HG03521 (cell line): ENCODE data around the gene SKIDA1.
"Not testable (repeated sequence)": the region's sequence is repeated elsewhere in the genome, so short reads cannot be mapped to it uniquely, and the experiment has no call there.

Experiments
- ATAC-seq: cut with Tn5 transposase; IDR thresholded peaks from one replicate; pipeline ENCODE4 v1.9.1; 2021; ENCODE audit warnings: mild to moderate bottlenecking, moderate library complexity; ENCODE audit not compliant: unreplicated experiment

The SKIDA1 gene

DNA sequence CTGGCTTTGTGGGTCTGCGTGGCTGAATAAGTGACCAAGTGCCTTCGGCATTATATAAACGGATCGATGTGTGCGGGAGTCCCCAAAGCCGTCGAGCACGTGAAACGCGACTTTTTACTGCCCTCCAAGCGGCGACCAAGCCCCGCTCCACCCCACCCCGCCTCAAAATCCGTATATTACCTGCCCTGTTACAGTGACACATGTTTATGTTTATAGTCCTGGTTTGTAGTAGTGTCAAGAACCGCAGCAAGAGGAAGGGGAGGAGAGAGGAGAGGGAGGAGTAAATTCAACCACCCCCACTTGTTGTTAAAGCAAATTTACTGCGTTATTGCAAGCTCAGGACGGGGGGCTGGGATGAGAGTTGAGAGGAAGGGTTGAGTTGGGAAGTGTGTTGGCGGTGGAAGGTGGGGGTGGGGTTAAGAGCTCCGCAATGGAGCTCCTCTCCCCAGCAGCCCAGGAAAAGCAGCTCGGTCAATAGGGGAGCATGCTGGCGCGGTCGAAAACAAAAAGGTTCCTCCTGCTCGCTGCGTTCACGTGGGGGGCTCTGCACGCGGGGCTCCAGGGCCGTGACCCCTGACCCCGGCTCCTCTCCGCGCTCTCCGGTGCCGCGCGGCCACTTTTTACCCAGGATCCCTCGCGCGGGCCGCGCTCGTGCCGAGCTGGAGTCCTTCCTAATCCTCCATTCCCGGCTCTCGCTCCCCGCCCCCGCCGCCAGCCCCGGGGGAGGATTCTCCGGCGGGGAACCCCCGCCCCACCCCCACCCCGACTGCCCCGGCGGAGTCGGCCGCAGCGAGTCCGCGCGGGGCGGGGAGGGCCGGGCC, at the start of gene SKIDA1:
Gene SKIDA1, minus strand, starts transcription at position 316 of the 821 bp plus-strand sequence. CDS start 7,860 bp downstream, outside the sequence.
- peak; percentile 58 for ATAC-seq

DNA sequence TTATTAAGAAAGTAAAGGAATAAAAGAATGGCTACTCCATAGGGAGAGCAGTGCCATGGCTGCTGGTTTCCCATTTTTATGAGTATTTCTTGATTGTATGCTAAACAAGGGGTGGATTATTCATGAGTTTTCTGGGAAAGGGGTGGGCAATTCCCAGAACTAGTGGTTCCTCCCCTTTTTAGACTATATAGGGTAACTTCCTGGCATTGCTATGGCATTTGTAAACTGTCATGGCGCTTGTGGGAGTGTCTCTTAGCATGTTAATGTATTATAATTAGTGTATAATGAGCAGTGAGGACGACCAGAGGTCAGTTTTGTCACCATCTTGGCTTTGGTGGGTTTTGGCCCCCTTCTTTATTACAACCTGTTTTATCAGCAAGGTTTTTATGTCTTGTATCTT, 49.0 kb upstream of the SKIDA1 start:
- ATAC-seq = not testable (repeated sequence)

DNA sequence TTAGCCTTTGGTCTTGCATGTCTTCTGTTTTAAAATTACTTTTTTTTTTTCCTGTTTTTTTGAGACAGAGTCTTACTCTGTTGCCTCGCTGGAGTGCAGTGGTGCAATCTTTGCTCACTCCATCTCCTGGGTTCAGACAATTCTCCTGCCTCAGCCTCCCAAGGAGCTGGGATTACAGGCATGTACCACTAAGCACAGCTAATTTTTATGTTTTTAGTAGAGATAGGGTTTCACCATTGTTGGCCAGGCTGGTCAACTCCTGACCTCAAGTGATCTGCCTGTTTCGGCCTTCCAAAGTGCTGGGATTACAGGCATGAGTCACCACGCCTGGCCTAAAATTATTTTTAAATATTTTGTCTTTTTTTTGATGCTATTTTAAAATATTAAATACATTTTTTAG, 47.1 kb upstream of the SKIDA1 start:
- ATAC-seq = no peak

DNA sequence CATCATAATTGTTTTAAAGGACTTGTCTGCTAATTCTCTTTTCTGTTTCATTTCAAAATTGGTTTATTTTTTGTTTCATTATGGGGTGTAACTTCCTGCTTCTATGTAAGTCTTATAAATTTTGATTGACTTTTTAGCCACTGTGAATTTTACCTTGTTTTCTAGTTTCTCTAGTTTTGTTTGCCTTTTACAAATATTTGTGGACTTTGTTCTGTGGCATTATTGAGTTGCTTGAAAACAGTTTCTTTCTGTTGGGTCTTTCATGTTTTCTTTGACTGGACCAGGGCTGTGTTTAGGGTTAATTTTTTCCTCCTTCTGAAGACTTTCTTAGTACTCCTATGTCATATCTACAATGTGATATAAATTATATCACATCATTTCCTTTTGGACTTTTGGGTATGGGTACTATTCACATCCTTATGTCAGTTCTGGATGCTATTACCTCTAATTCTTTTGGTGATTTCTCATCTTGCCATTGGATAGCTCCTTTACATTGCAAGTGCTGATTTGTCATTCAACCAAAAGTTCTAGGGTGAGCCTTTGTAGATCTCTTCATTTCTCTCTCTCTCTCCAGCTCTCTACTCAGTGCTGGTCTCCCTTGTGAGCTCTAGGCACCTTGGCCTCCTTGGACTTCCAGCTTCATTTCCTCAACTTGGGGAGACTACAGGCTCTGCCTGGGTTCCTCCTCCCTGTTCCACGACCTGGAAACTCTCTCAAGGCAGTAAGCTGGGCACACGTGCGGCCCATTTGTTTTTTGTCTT, 45.5 kb upstream of the SKIDA1 start:
- ATAC-seq = no peak

DNA sequence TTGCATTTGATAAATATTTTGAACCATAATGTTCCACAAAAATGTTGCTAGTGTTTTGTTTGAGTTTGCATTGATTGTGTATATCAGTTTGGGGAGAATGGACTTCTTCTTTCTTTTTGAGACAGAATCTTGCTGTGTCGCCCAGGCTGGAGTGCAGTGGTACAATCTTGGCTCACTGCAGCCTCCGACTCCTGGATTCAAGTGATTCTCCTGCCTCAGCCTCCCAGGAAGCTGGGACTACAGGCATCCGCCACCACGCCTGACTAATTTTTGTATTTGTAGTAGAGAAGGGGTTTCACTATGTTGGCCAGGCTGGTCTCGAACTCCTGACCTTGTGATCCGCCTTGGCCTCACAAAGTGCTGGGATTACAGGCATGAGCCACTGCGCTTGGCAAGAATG, 33.5 kb upstream of the SKIDA1 start:
- ATAC-seq = not testable (repeated sequence)

DNA sequence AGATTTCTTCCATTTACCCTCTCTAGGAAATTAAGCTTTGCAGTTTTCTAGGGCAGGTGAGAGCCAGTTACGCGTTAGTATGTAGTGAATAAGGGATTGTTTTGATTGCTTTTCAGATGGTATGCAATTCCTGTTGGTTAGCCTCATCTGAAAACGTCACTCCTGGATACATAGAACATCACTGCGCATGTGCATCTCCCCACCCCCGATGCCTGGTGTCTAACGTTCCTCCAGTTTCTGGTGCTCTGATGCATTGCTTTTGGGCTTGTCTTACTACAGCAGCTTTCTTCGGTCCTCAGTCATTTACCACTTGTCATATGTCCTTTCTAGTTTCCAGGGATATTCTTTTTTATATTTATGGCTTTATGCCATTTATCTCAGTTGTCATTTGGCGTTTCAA, 31.0 kb upstream of the SKIDA1 start:
- no peak for ATAC-seq

DNA sequence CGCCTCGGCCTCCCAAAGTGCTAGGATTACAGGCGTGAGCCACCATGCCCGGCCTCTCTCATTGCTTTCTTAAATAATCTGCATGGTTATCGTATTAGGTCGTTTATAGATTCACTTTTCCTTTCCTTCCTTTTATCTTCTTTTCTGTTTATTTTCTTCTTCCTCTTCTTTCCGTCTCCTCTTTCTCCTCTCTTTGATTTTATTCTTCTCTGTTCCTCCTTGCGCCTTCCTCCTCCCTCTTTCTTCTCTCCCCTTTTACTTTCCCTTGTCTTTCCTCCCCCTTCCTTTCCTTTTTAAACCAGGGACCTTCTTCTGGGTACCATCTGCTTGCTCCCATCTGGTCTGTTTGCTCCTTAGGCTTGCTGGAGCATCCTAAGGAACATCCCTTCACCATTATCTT, 27.2 kb upstream of the SKIDA1 start:
- ATAC-seq = no peak

DNA sequence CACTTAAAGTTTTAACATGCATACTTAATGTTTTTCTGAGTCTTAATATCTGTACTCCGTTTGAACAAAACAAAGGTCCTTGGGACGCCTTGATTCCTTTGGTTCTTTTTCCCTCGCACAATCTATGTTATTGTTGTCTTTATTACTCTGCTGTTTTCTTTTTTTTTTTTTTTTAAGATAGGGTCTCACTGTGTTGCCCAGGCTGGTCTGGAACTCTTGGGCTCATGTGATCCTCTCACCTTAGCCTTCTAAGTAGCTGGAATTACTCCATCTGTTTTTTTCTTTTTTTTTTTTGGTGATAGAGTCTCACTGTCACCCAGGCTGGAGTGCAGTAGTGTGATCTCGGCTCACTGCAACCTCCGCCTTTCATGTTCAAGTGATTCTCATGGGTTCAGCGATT, 21.8 kb upstream of the SKIDA1 start:
- ATAC-seq = no peak

DNA sequence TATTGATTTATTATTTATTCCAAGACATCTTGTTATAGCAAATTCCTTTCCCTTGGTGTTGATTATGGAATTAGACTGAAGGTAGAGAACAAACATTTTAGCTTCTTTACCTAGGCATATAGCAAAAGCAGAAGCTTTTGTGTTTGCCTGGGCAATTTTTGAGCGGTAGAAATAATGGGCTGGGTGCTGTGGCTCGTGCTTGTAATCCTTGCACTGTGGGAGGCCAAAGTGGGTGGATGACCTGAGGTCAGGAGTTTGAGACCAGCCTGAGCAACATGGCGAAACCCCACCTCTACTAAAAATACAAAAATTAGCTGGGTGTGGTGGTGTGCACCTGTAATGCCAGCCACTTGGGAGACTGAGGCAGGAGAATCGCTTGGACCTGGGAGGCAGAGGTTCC, 15.2 kb upstream of the SKIDA1 start:
- not testable (repeated sequence) for ATAC-seq

DNA sequence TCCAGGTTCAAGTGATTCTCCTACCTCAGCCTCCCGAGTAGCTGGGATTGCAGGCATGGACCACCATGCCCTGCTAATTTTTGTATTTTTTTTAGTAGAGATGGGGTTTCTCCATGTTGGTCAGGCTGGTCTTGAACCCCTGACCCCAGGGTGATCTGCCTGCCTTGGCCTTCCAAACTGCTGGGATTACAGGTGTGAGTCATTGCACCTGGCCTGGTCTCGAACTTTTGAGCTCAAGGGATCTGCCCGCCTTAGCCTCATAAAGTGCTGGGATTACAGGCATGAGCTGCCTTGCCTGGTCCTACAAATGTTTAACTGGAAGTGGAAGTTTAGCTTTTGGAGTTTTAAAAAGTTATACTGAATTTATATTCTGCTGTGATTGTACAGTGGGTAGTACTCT, 11.4 kb upstream of the SKIDA1 start:
- ATAC-seq = no peak

DNA sequence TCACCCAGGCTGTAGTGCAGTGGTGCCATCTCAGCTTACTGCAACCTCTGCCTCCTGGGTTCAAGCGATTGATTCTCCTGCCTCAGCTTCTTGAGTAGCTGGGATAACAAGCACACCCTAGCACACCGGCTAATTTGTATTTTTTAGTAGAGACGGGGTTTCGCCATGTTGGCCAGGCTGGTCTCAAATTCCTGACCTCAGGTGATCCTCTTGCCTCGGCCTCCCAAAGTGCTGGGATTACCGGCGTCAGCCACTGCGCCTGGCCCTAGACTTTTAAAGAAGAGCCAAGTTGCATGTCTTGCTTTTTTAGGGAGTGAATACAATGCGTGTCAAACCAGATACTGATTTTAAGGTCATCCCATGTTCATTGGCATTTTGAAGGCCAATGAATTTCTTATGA, 10.5 kb upstream of the SKIDA1 start:
- ATAC-seq = not testable (repeated sequence)

DNA sequence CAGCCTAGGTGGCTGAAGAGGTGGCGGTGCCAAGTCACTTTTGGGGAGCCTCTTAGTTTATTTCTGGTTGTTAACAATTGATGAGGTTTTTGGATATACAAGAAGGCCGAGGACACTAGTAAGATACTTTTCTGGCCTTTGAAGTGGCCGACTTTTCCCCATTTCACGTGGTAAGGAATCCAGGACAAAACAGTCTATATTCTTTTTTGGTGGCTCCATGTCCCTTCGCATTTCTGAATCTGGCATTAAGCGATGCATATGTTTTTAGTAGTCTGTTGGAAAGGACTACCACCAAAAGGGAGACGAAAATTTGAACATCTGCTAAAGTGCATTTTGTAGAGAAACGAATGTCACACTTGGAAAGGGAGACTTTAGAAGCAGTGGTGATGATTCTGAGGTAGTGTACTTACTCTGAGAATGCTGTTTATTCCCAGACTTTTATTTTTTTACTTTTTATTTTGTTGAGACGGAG, 10.0 kb upstream of the SKIDA1 start:
- ATAC-seq = no peak

DNA sequence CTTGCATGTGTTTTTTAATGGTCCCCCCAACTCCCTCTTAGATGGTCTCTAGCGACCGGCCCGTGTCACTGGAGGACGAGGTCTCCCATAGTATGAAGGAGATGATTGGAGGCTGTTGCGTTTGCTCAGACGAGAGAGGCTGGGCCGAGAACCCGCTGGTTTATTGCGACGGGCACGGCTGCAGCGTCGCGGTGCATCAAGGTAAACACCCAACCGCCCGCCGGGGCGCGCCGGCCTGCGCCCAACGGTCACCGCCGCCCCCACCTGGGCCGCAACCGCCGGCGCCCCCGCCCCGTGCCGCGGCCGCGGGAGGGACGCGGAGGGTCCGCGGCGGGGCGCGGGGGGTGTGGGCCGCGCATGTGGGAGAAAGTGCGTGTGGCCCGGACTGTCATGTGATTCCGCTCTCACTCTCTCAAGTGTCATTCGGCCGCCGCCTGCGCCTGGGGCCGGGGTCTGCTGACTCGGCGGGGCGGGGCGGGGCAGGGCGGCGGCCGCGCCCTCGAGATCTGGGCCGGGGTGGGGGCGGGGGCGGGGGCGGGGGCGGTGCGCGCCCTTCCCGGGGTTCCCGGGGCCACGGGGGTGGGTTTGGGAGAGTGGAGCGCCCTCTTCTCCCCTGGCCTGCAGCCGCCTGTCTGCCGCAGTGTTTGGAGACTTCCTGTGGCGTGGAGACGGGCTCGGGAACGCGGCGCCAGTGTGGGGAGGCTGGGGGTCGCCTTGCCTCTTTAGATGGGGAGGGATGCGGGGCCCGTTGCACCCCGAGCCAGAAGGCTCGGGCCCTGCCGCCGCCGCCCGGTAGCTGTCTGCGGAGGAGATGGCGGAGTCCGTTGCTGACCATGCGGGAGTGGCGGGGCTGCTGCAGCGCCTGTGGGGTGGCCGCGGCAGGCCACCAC, 9.4 kb upstream of the SKIDA1 start:
- ATAC-seq = peak; percentile 16

DNA sequence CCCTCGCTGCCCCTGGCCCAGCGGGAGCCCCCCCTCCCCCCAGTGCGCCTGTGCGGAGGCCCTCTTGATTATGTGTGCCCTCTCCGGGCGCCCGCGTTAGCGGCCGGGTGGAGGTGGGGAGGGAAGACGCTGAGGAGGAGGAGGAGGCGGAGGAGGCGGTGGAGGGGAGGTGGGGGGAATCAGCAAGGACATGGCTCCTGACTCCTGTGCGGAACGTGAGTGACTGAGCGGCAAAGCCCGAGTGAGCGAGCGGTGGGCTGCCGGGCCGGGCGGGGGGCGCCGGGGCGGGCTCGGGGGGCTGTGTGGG, 8.8 kb upstream of the SKIDA1 start:
- no peak for ATAC-seq

DNA sequence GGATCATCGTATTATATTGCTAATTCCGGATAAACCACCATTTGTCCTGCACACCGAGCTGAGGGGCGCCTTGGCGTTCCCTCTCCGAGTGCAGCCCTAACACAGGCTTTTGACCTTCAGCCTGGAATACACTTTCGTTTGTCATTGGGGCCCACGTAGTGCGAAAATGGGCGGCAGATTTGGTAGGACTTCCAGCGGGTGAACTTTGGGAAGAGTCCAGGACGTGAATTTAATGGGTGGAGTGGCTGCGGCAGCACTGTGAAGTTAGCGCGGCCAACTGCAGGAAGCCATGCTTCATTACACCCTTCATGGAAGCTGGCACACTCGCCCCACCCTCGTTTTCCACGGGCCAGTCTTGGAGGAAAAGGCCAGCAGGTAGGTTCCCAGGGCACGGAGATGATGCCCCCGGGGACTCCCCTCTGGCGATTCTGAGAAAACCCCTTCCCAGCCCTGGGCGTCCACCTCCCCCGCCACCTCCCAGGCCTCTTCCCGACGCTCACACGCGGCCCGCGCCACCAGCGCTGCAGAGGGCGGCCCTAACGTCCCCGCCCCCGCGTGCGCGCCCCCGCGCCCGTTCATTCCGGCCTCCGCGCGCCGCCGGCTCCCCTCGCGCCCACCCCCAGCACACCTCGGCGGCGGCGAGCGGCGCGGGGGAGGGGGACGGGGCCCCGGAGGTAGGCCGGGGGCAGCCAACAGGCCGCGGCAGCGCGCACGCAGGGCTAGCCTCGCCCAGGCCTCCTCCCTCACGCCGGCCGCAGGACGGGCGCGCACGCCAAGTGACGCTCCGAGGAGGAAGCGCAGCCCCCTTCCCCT, 8.2 kb upstream of the SKIDA1 start, which contains the start of gene MLLT10:
Gene MLLT10, plus strand, starts transcription at position 766 of the 813 bp plus-strand sequence. CDS start 413 bp downstream, outside the sequence.
- ATAC-seq = peak; percentile 89

DNA sequence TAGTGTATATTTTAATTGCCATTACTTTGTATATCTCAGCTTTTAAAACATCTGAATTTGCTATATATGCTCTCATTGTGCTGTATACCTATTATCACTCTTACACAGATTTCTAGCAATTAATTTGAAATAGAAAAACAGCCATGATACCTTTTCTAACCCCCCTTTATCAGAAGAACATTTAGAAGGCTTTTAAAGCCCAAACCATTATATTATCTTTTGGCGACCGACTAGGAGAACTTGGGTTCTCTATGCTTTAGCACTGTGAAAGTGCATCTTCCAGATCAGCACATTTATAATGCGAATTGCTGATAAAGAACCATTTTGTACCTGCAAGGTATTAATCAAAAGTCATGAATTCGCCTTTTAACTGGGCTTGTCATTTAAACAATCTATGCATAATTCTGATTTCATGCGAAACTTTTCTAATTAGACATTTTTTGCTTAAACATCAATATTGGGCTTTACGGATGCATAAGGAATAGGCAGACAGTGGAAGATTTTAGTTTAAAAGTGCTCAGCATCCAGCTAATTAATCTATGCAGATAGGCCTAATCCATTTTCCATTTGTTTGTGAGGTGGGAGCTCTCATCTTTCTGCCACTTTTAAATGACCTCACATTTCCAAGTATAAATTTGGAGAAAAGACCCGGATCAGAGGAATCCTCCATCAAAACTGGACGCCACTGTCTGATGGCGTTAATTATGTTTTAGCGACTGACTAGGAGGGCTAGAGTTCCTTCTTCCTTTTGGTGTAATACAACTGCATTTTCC, 7.4 kb upstream of the SKIDA1 start:
- ATAC-seq = no peak

DNA sequence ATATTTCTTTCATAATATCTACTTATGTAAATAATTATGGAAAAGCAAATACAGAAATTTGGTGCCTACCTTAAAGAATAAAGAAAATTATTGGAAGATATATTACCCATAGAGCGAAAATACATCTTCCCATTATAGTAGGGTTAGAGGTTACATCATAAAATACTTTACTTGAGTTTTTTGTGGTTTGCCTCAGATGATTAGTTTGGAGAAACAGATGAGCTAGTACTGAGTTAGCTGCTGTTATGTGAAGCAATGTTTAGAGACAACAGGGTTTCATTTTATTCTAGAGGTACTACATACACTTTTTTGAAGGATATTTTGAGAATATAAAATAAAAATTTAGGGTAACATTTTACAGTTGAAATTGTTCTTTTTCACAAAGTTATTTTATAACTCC, 5.7 kb upstream of the SKIDA1 start:
- no peak for ATAC-seq

DNA sequence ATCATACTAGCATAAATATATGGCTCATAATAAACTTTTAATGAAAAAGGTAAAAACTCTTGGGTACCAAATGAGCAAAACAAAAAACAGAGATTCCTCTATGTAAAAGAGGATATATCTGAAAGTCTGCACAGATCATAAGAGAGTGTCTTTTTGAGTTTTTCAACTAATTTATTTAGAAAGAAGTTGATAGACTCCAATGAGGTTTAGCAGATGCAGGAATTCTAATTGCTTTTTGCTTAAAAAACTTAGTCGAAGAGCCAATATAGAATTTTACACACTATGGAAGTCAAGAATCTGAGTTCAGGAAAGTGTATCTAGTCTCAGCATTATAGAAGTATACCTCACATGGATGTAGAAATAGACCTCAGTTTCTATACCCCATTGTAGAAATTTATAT, 5.2 kb upstream of the SKIDA1 start:
- no peak for ATAC-seq

DNA sequence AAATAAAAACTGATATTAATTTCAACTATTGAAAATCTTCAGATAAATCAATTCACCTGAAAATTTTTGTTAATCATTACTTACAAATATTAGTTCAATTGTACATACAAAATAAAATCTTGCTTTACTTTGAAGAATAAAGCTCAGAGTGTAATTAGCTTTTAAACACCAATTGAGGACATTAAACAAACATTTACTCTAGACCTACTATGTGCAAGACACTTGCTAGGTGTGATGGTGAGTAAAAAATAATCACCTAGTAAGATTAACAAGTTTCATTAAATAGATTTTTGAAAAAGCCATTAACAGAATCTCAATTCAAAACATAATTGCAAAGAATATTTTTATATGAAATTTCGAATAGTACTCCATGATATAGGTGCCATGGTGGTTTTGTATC, 4.7 kb upstream of the SKIDA1 start:
- no peak for ATAC-seq
